Small intestine (tissue), 7 donors: ENCODE results near the gene GHRHR. TPM values are rescaled to one million over a fixed set of nuclear protein-coding genes. Genes with fewer than 3 reads are reported as not detected.
A peak's percentile ranks its signal among the peaks of the same experiment; 100 is the strongest.

Experiments used
- DNase-seq, 2 donors: peaks; one replicate each; pipeline versions ENCODE4 v3.0.0 to v3.0.0-alpha.2; 2013
- FAIRE-seq: peaks from 2 replicates; lab custom pipeline; 2012; peaks lifted over from hg19 to GRCh38; lab: Jason Lieb, UNC
- H3K27ac ChIP-seq, 3 donors: one replicate each; pipeline ENCODE4 v1.5.1; 2013; ENCODE audit warnings: low read length in 2 of 3, mild to moderate bottlenecking in 2 of 3, control low read depth in 1 of 3, inconsistent platforms in 1 of 3, low read depth in 1 of 3, moderate library complexity in 1 of 3
- H3K27me3 ChIP-seq, 3 donors: one replicate each; pipeline ENCODE4 v1.6.1; 2013; ENCODE audit warnings: low read length in 3 of 3, inconsistent platforms in 1 of 3; ENCODE audit not compliant: control insufficient read depth in 3 of 3, insufficient read depth in 3 of 3
- H3K36me3 ChIP-seq, 3 donors: one replicate each; pipeline ENCODE4 v1.6.1; 2013; ENCODE audit warnings: low read length in 3 of 3, inconsistent platforms in 1 of 3, low read depth in 1 of 3, mild to moderate bottlenecking in 1 of 3, moderate library complexity in 1 of 3; ENCODE audit not compliant: control insufficient read depth in 3 of 3, insufficient read depth in 2 of 3
- H3K4me1 ChIP-seq, 3 donors: one replicate each; pipeline ENCODE4 v1.6.1; 2013; ENCODE audit warnings: low read length in 2 of 3, inconsistent platforms in 1 of 3, low read depth in 1 of 3, mild to moderate bottlenecking in 1 of 3, moderate library complexity in 1 of 3; ENCODE audit not compliant: control insufficient read depth in 3 of 3, insufficient read depth in 2 of 3
- H3K4me3 ChIP-seq, 3 donors: one replicate each; pipeline ENCODE4 v1.5.1; 2013; ENCODE audit warnings: low read length in 3 of 3, control low read depth in 1 of 3, inconsistent platforms in 1 of 3, low read depth in 1 of 3, mild to moderate bottlenecking in 1 of 3, moderate library complexity in 1 of 3
- H3K9me3 ChIP-seq, 2 donors: one replicate each; pipeline ENCODE4 v1.6.1; 2013; ENCODE audit warnings: low read depth in 1 of 2, low read length in 1 of 2; ENCODE audit not compliant: control insufficient read depth in 2 of 2, insufficient read depth in 1 of 2
- WGBS, 3 donors: extraction: QIAGEN DNeasy Blood & Tissue Kit; methylation state at CpG; one replicate each; pipeline ENCODE4 v1.1.7; 2013; 5-methylcytosine and 5-hydroxymethylcytosine counted together
- polyA plus RNA-seq, 4 donors: library from polyadenylated mRNA; stranded (reverse) in 3 of 4; unstranded in 1 of 4; fragments of 200-250 nt in 3 of 4; fragments of 120-200 nt in 1 of 4; gene quantifications; one replicate each; pipeline versions ENCODE4 v1.2.1 to v1.2.3, GENCODE V29; 2013
- donor health status: healthy with polysubstance abuse.
- donor health status: control.
- donor health status: control.
- donor health status: Bipolar disorder and iron deficiency.
- donor health status: healthy.

Gene GHRHR
- polyA plus RNA-seq, 4 donors: 0.07 TPM; not detected in 3

- DNase-seq: no peak
- Histone ChIP-seq H3K27ac (no peak overlapping the region), H3K9me3 (no peaks in the 10 kb centered on the region), H3K27me3 (peaks cover 0 to 4% (median 0%) of the 10 kb centered on the region in 3 donors), H3K36me3 (no peaks in the 10 kb centered on the region), H3K4me3 (no peak overlapping the region), H3K4me1 (no peaks in the 10 kb centered on the region)
- WGBS, 3 donors: 76 to 88% (median 85%) methylated on average over 5 of the region's 5 CpGs
- no peak for FAIRE-seq
Measured at GRCh38 chr7:31017721-31018120, 54.0 kb downstream of the GHRHR start.

- H3K4me1 ChIP-seq: no peaks in the 10 kb centered on the region
- H3K9me3 ChIP-seq: no peaks in the 10 kb centered on the region
- WGBS, 3 donors: 75 to 88% (median 88%) methylated on average over 1 of the region's 1 CpG
- FAIRE-seq: no peak
- no peak overlapping the region for H3K27ac ChIP-seq
- no peaks in the 10 kb centered on the region for H3K36me3 ChIP-seq
- H3K4me3 ChIP-seq: no peak overlapping the region
- H3K27me3 ChIP-seq: no peaks in the 10 kb centered on the region
- DNase-seq: no peak
Measured at GRCh38 chr7:31019509-31019908, 55.8 kb downstream of the GHRHR start.

- 68 to 87% (median 82%) methylated on average over 2 to 3 of the region's 3 CpGs for WGBS, 3 donors
- Histone ChIP-seq H3K27me3 (no peaks in the 10 kb centered on the region), H3K4me1 (no peaks in the 10 kb centered on the region), H3K36me3 (no peaks in the 10 kb centered on the region), H3K4me3 (no peak overlapping the region), H3K9me3 (no peaks in the 10 kb centered on the region), H3K27ac (no peak overlapping the region)
- DNase-seq (no peak), FAIRE-seq (no peak)
Measured at GRCh38 chr7:31020161-31020560, 56.4 kb downstream of the GHRHR start.

- 50 to 68% (median 62%) methylated on average over 3 of the region's 3 CpGs for WGBS, 3 donors
- Histone ChIP-seq H3K4me1 (no peaks in the 10 kb centered on the region), H3K4me3 (no peak overlapping the region), H3K9me3 (no peaks in the 10 kb centered on the region), H3K27me3 (no peaks in the 10 kb centered on the region), H3K27ac (no peak overlapping the region), H3K36me3 (no peaks in the 10 kb centered on the region)
- DNase-seq (no peak), FAIRE-seq (no peak)
Measured at GRCh38 chr7:31020652-31021051, 56.9 kb downstream of the GHRHR start.

GRCh38 chr7:31022117-31022516 lies 58.4 kb downstream of the GHRHR start:
- H3K36me3 ChIP-seq: no peaks in the 10 kb centered on the region
- no peak overlapping the region for H3K4me3 ChIP-seq
- no peak for FAIRE-seq
- DNase-seq: no peak
- peaks cover 0 to 4% (median 0%) of the 10 kb centered on the region in 3 donors for H3K4me1 ChIP-seq
- no peaks in the 10 kb centered on the region for H3K9me3 ChIP-seq
- no peaks in the 10 kb centered on the region for H3K27me3 ChIP-seq
- WGBS, 3 donors: 68 to 83% (median 78%) methylated on average over 4 of the region's 4 CpGs
- no peak overlapping the region for H3K27ac ChIP-seq

- no peak for FAIRE-seq
- Histone ChIP-seq H3K36me3 (no peaks in the 10 kb centered on the region), H3K9me3 (no peaks in the 10 kb centered on the region), H3K4me3 (no peak overlapping the region), H3K27me3 (no peaks in the 10 kb centered on the region), H3K27ac (no peak overlapping the region), H3K4me1 (peaks cover 0 to 5% (median 0%) of the 10 kb centered on the region in 3 donors)
- WGBS, 3 donors: 57 to 81% (median 62%) methylated on average over 3 of the region's 3 CpGs
- no peak for DNase-seq
Measured at GRCh38 chr7:31022726-31023125, 59.0 kb downstream of the GHRHR start.

GRCh38 chr7:31023877-31024276 lies 60.1 kb downstream of the GHRHR start:
- H3K4me3 ChIP-seq: no peak overlapping the region
- peaks cover 0 to 5% (median 0%) of the 10 kb centered on the region in 3 donors for H3K4me1 ChIP-seq
- H3K9me3 ChIP-seq: no peaks in the 10 kb centered on the region
- DNase-seq (no peak), FAIRE-seq (no peak)
- no peaks in the 10 kb centered on the region for H3K27me3 ChIP-seq
- 78 to 90% (median 80%) methylated on average over 5 of the region's 5 CpGs for WGBS, 3 donors
- no peaks in the 10 kb centered on the region for H3K36me3 ChIP-seq
- H3K27ac ChIP-seq: no peak overlapping the region

GRCh38 chr7:31027161-31027965 lies 63.6 kb downstream of the GHRHR start:
- FAIRE-seq (no peak), DNase-seq (peak in 1 of 2 donors; percentile 53)
- no peak overlapping the region for H3K4me3 ChIP-seq
- H3K9me3 ChIP-seq: no peaks in the 10 kb centered on the region
- H3K27me3 ChIP-seq: peaks cover 0 to 2% (median 0%) of the 10 kb centered on the region in 3 donors
- peaks cover 0 to 5% (median 0%) of the 10 kb centered on the region in 3 donors for H3K4me1 ChIP-seq
- no peaks in the 10 kb centered on the region for H3K36me3 ChIP-seq
- peak overlapping the region in 1 of 3 donors; percentile 51 for H3K27ac ChIP-seq
- 29 to 47% (median 42%) methylated on average over 20 of the region's 20 CpGs for WGBS, 3 donors
